NB4 (cell line): ENCODE data around the gene PDE4B.

Source experiments
- DNase-seq: peaks from one replicate; pipeline ENCODE4 v3.0.0; 2010; ENCODE audit warnings: low read depth
- H3K4me3 ChIP-seq: one replicate; pipeline ENCODE4 v1.5.1; 2011; ENCODE audit warnings: mild to moderate bottlenecking, low read depth, low read length, moderate library complexity
- CTCF ChIP-seq: IDR thresholded peaks from one replicate; pipeline ENCODE4 v1.5.1; 2012; ENCODE audit warnings: low read depth, low read length
- MYC ChIP-seq: IDR thresholded peaks from 2 replicates; pipeline ENCODE4 v1.6.1; 2011; ENCODE audit warnings: low read depth, low read length
- POLR2A ChIP-seq: IDR thresholded peaks from 2 replicates; pipeline ENCODE4 v1.6.1; 2011; ENCODE audit warnings: mild to moderate bottlenecking; ENCODE audit not compliant: insufficient read length; ENCODE audit errors: extremely low read depth
- TF ChIP-seq, protein P1 (sequence below): IDR thresholded peaks from 2 replicates; pipeline ENCODE4 v1.6.1; 2011; ENCODE audit warnings: low read depth, low read length

Gene PDE4B

DNA sequence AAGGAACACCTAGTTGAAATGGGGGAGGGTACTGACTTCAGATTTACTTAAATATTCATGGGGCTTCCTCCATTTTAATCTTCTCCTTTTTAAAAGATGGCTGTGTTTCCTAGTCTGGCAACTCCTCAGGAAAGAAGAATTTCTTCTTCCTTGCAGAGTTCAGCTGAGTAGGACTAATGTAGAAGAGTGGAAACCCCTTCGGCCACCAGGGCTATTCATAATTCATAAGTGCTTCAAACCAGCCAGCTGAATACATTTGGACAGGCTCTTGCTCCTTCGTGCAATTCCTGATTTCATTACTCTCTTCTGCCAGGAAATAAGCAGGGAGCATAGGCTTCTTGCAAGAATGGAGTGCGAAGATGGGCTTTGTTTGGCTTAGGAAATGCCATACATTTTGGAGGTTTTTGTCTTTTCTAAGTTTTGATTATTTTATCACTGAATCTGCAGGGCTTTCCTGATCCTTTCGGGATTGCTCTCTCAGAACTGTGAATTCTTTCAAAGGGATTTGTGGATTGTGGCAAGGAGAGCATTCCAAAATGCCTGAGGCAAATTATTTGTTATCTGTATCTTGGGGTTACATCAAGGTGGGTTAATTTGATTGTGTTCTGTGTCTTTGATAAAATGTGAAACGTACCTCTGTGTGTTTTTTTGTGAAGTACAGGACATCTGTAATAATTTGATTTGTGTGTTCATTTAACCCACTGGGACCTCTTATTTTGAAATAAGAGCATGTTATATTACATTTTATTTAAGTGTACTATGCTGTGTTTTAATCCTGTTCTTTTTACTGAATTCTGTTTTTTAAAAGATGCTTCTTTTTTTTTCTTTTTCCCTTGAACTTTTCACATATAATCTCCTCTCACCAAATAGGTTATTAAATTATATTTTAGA lies 561.9 kb downstream of the PDE4B start:
- DNase-seq = no peak
- no peak overlapping the region for H3K4me3 ChIP-seq
- TF ChIP-seq, protein P1, sequence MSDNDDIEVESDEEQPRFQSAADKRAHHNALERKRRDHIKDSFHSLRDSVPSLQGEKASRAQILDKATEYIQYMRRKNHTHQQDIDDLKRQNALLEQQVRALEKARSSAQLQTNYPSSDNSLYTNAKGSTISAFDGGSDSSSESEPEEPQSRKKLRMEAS = no peak
- no peak for TF ChIP-seq POLR2A
- no peak for TF ChIP-seq CTCF
- TF ChIP-seq MYC = no peak

- TF ChIP-seq MYC (no peak), POLR2A (no peak), CTCF (no peak)
- TF ChIP-seq, protein P1 = no peak
- DNase-seq = no peak
- H3K4me3 ChIP-seq = no peak overlapping the region
Measured at GRCh38 chr1:66355756-66356155, 563.1 kb downstream of the PDE4B start.

DNA sequence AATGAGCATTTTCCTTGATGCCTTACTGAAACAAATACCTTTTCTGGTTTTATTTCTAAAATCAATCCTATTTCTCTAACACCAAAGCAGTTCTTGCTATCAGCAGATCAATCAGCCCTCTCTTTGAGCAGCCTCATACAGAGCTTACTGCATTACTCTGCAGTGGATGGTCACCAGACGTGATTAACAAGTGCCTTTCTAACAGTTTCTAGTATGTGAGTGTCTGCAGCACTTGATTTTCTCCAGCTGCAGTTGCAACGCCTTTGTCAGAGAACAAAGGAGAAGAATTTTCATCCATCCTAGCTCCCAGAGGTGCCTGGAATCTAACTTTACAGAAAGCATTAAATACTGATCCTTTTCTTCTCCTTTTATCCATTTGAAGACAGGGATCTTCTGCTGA lies 563.9 kb downstream of the PDE4B start:
- DNase-seq = no peak
- TF ChIP-seq CTCF = no peak
- TF ChIP-seq POLR2A = no peak
- TF ChIP-seq, protein P1 = no peak
- no peak for TF ChIP-seq MYC
- H3K4me3 ChIP-seq = no peak overlapping the region

DNA sequence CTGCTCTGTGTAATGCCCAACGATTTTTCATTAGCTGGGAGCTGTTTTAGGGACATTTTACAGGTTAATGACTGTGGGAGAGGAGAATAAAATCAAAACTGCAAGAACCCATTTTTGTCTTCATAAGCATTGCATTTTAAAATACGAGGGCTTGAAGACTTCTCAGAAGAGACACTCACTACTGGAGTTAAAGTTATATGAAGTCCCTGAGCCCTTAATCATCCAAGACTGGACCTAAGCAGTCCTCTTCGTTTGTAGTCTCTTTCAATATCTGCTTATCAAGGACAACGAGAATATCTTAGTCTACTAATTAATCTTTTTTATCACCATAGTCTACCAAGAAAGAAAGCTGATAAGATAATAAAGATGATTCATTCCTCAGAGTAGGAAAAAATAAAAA lies 564.3 kb downstream of the PDE4B start:
- TF ChIP-seq MYC (no peak), CTCF (no peak), POLR2A (no peak)
- TF ChIP-seq, protein P1 = no peak
- no peak overlapping the region for H3K4me3 ChIP-seq
- no peak for DNase-seq

GRCh38 chr1:66357478-66358197 lies 564.9 kb downstream of the PDE4B start:
- DNase-seq = no peak
- TF ChIP-seq CTCF (no peak), POLR2A (no peak), MYC (no peak)
- TF ChIP-seq, protein P1 = no peak

More at GRCh38 chr1:66357478-66358197, 564.9 kb downstream of the PDE4B start:
- no peak overlapping the region for H3K4me3 ChIP-seq
